Stimulated activated CD4-positive, alpha-beta T cell treated with anti-CD3 and anti-CD28 coated beads, TNF-alpha, amount 100 ng/mL, for 24 hours (primary cell): ENCODE results near the gene CPAMD8.
"Not testable (repeated sequence)": the region's sequence is repeated elsewhere in the genome, so short reads cannot be mapped to it uniquely, and the experiment has no call there.

Experiments
- DNase-seq, 3 experiments: peaks; one replicate each; pipeline ENCODE4 v3.0.0-alpha.2; 2020; ENCODE audit warnings: low read depth in 3 of 3

Gene CPAMD8

GRCh38 chr19:16946951-16947940 lies 79.4 kb downstream of the CPAMD8 start:
- DNase-seq: no peak

GRCh38 chr19:16945762-16946465 lies 80.7 kb downstream of the CPAMD8 start:
- DNase-seq: no peak

- no peak for DNase-seq
Observed at GRCh38 chr19:16945364-16945714, 81.3 kb downstream of the CPAMD8 start.

- DNase-seq: no peak
Observed at GRCh38 chr19:16944626-16945363, 81.8 kb downstream of the CPAMD8 start.

GRCh38 chr19:16943942-16944625 lies 82.5 kb downstream of the CPAMD8 start:
- no peak for DNase-seq

GRCh38 chr19:16943090-16943489 lies 83.5 kb downstream of the CPAMD8 start:
- DNase-seq: not testable (repeated sequence)

GRCh38 chr19:16942583-16942982 lies 84.0 kb downstream of the CPAMD8 start:
- DNase-seq: no peak

- no peak for DNase-seq
Observed at GRCh38 chr19:16940626-16941025, 86.0 kb downstream of the CPAMD8 start.

- DNase-seq: not testable (repeated sequence)
Observed at GRCh38 chr19:16940063-16940462, 86.5 kb downstream of the CPAMD8 start.

- no peak for DNase-seq
Observed at GRCh38 chr19:16938211-16938610, 88.4 kb downstream of the CPAMD8 start.

GRCh38 chr19:16937796-16938195 lies 88.8 kb downstream of the CPAMD8 start:
- DNase-seq: not testable (repeated sequence)

GRCh38 chr19:16936901-16937300 lies 89.7 kb downstream of the CPAMD8 start:
- DNase-seq: no peak

- DNase-seq: no peak
Observed at GRCh38 chr19:16934489-16934888, 92.1 kb downstream of the CPAMD8 start.

GRCh38 chr19:16931306-16931705 lies 95.3 kb downstream of the CPAMD8 start:
- no peak for DNase-seq

- DNase-seq: no peak
Observed at GRCh38 chr19:16930753-16931152, 95.9 kb downstream of the CPAMD8 start.

- no peak for DNase-seq
Observed at GRCh38 chr19:16928916-16929315, 97.7 kb downstream of the CPAMD8 start.

GRCh38 chr19:16928351-16928750 lies 98.3 kb downstream of the CPAMD8 start:
- no peak for DNase-seq

- no peak for DNase-seq
Observed at GRCh38 chr19:16927883-16928282, 98.7 kb downstream of the CPAMD8 start.

- DNase-seq: no peak
Observed at GRCh38 chr19:16922949-16923348, 103.7 kb downstream of the CPAMD8 start.

- no peak for DNase-seq
Observed at GRCh38 chr19:16922592-16922934, 104.0 kb downstream of the CPAMD8 start.

GRCh38 chr19:16921766-16922591 lies 104.6 kb downstream of the CPAMD8 start:
- DNase-seq: no peak
